ENCODE data around the gene TMEM156.

DNA sequence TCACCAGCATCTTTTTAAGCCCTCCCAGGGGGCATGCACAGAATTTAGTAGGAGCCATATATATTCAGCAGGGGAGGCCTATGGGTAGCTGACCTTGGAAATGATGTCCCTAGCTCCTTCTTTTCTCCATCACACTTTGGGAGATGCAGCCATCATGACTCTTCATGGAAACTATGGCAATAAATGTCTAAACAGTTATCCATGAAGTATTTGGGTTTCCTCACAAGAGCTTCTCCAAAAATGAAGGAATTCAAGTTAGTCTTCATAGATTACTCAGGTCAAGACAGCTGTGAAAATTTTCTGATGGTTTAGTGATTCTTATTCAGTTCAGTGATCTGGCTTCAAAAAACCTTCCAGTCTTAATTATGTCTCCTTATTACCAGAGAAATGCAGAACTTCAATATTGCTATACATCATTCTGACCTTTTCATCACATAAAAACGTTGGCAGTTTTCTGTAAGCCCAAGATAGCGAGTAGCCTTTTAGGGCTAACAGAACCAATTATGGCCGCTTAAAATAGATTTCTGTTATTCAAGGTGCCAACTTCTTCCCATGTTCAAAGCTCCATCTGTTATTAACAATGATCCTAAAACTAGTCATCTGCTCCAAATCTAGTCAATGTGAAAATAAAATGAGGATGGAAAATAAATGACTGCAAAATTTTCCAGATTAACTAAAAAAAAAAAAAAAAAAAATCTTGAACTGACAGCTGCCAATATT lies 52.5 kb downstream of the TMEM156 start:
- no peak for TF ChIP-seq EZH2 (IDR thresholded peaks at IDR 0.05; ENCODE audit: borderline replicate concordance, low read length)
- TF ChIP-seq, protein P1, sequence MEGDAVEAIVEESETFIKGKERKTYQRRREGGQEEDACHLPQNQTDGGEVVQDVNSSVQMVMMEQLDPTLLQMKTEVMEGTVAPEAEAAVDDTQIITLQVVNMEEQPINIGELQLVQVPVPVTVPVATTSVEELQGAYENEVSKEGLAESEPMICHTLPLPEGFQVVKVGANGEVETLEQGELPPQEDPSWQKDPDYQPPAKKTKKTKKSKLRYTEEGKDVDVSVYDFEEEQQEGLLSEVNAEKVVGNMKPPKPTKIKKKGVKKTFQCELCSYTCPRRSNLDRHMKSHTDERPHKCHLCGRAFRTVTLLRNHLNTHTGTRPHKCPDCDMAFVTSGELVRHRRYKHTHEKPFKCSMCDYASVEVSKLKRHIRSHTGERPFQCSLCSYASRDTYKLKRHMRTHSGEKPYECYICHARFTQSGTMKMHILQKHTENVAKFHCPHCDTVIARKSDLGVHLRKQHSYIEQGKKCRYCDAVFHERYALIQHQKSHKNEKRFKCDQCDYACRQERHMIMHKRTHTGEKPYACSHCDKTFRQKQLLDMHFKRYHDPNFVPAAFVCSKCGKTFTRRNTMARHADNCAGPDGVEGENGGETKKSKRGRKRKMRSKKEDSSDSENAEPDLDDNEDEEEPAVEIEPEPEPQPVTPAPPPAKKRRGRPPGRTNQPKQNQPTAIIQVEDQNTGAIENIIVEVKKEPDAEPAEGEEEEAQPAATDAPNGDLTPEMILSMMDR (conservative IDR thresholded peaks at IDR 0.05 in 1 of 2, IDR thresholded peaks at IDR 0.05 in 1 of 2; ENCODE audit: extremely low read depth in 1 of 2, insufficient read depth in 1 of 2, low read depth in 1 of 2, low read length in 2 of 2): no peak

Measured in mammary epithelial cell (primary cell).